Mucosa of rectum (tissue), 2 donors: ENCODE measurements around the gene DNM2.
"Not testable (repeated sequence)": the region's sequence is repeated elsewhere in the genome, so short reads cannot be mapped to it uniquely, and the experiment has no call there.

Experiments
- H3K27ac ChIP-seq, 2 donors: one replicate each; pipeline ENCODE4 v1.7.0; 2013; ENCODE audit warnings: inconsistent platforms in 2 of 2, low read depth in 2 of 2, low read length in 2 of 2
- H3K27me3 ChIP-seq, 2 donors: one replicate each; pipeline ENCODE4 v1.7.0; 2013; ENCODE audit warnings: low read length in 2 of 2; ENCODE audit not compliant: control insufficient read depth in 2 of 2, insufficient read depth in 2 of 2
- H3K36me3 ChIP-seq, 2 donors: one replicate each; pipeline ENCODE4 v1.7.0; 2013; ENCODE audit warnings: low read length in 2 of 2; ENCODE audit not compliant: control insufficient read depth in 2 of 2, insufficient read depth in 2 of 2
- H3K4me1 ChIP-seq, 2 donors: one replicate each; pipeline ENCODE4 v1.7.0; 2013; ENCODE audit warnings: low read length in 2 of 2, mild to moderate bottlenecking in 1 of 2; ENCODE audit not compliant: control insufficient read depth in 2 of 2, insufficient read depth in 2 of 2
- H3K4me3 ChIP-seq, 2 donors: one replicate each; pipeline ENCODE4 v1.7.0; 2013; ENCODE audit warnings: low read length in 2 of 2
- H3K9ac ChIP-seq, 2 donors: one replicate each; pipeline ENCODE4 v1.7.0; 2013; ENCODE audit warnings: low read length in 2 of 2, low read depth in 1 of 2, mild to moderate bottlenecking in 1 of 2
- H3K9me3 ChIP-seq, 2 donors: one replicate each; pipeline ENCODE4 v1.7.0; 2013; ENCODE audit warnings: low read length in 2 of 2; ENCODE audit not compliant: control insufficient read depth in 2 of 2
- donor health status: healthy.
- donor health status: Normal muscosa, but diverticular disease.

The DNM2 gene

GRCh38 chr19:10831987-10832938 is 114.4 kb downstream of the DNM2 start:
- H3K4me3 ChIP-seq = no peak overlapping the region
- no peak overlapping the region for H3K27ac ChIP-seq
- H3K27me3 ChIP-seq = no peaks in the 10 kb centered on the region
- no peak overlapping the region for H3K9ac ChIP-seq
- H3K4me1 ChIP-seq = peaks cover 5 to 9% of the 10 kb centered on the region in 2 donors
- H3K36me3 ChIP-seq = peaks cover 36 to 43% of the 10 kb centered on the region in 2 donors
- H3K9me3 ChIP-seq = peaks cover 0 to 3% of the 10 kb centered on the region in 2 donors

- peaks cover 36 to 43% of the 10 kb centered on the region in 2 donors for H3K36me3 ChIP-seq
- peaks cover 0 to 3% of the 10 kb centered on the region in 2 donors for H3K9me3 ChIP-seq
- H3K9ac ChIP-seq = no peak overlapping the region
- H3K4me3 ChIP-seq = no peak overlapping the region
- H3K27ac ChIP-seq = no peak overlapping the region
- peaks cover 5 to 9% of the 10 kb centered on the region in 2 donors for H3K4me1 ChIP-seq
- no peaks in the 10 kb centered on the region for H3K27me3 ChIP-seq
Measured at GRCh38 chr19:10832939-10833296, 115.0 kb downstream of the DNM2 start.

- Histone ChIP-seq H3K27ac (peak overlapping the region; percentile 96 to 99), H3K9me3 (peaks cover 0 to 3% of the 10 kb centered on the region in 2 donors), H3K9ac (peak overlapping the region in 1 of 2 donors; percentile 32), H3K4me1 (peaks cover 5 to 9% of the 10 kb centered on the region in 2 donors), H3K4me3 (peak overlapping the region; percentile 55 to 73), H3K36me3 (peaks cover 24 to 29% of the 10 kb centered on the region in 2 donors), H3K27me3 (no peaks in the 10 kb centered on the region)
Measured at GRCh38 chr19:10835089-10835753, 117.3 kb downstream of the DNM2 start.

GRCh38 chr19:10835754-10836478 is 118.0 kb downstream of the DNM2 start, which contains the start of gene TMED1:
Gene TMED1, minus strand, starts transcription at chr19:10836212. Its CDS starts 21 bp downstream, at chr19:10836191.
- Histone ChIP-seq H3K4me3 (peak within 1 kb of the TSS; percentile 69 to 75), H3K27ac (peak within 1 kb of the TSS; percentile 96 to 99), H3K27me3 (no peaks in the 10 kb centered on the region), H3K4me1 (peaks cover 5 to 9% of the 10 kb centered on the region in 2 donors), H3K36me3 (peaks cover 18 to 24% of the 10 kb centered on the region in 2 donors), H3K9me3 (peaks cover 0 to 3% of the 10 kb centered on the region in 2 donors), H3K9ac (peak within 1 kb of the TSS; percentile 85)

- peak overlapping the region; percentile 69 to 75 for H3K4me3 ChIP-seq
- H3K36me3 ChIP-seq = peaks cover 13 to 20% of the 10 kb centered on the region in 2 donors
- peak overlapping the region; percentile 96 to 99 for H3K27ac ChIP-seq
- peak overlapping the region; percentile 85 for H3K9ac ChIP-seq
- peaks cover 5 to 9% of the 10 kb centered on the region in 2 donors for H3K4me1 ChIP-seq
- peaks cover 0 to 3% of the 10 kb centered on the region in 2 donors for H3K9me3 ChIP-seq
- no peaks in the 10 kb centered on the region for H3K27me3 ChIP-seq
Measured at GRCh38 chr19:10836479-10837330, 118.8 kb downstream of the DNM2 start.

GRCh38 chr19:10837649-10838048 is 119.8 kb downstream of the DNM2 start:
- not testable (repeated sequence) for H3K9ac ChIP-seq, H3K9me3 ChIP-seq, H3K27ac ChIP-seq, H3K4me1 ChIP-seq, H3K27me3 ChIP-seq, H3K4me3 ChIP-seq
- peaks cover 10 to 11% of the 10 kb centered on the region in 2 donors for H3K36me3 ChIP-seq

GRCh38 chr19:10838377-10838776 is 120.5 kb downstream of the DNM2 start:
- Histone ChIP-seq H3K4me3 (no peak overlapping the region), H3K4me1 (peaks cover 5 to 9% of the 10 kb centered on the region in 2 donors), H3K9me3 (peaks cover 0 to 3% of the 10 kb centered on the region in 2 donors), H3K27ac (no peak overlapping the region), H3K36me3 (peaks cover 4% of the 10 kb centered on the region in 2 donors), H3K27me3 (no peaks in the 10 kb centered on the region), H3K9ac (no peak overlapping the region)

- Histone ChIP-seq H3K4me3 (no peak overlapping the region), H3K9me3 (peaks cover 0 to 3% of the 10 kb centered on the region in 2 donors), H3K27me3 (no peaks in the 10 kb centered on the region), H3K4me1 (peaks cover 5 to 9% of the 10 kb centered on the region in 2 donors), H3K36me3 (no peaks in the 10 kb centered on the region), H3K27ac (no peak overlapping the region), H3K9ac (no peak overlapping the region)
Measured at GRCh38 chr19:10839114-10840050, 121.5 kb downstream of the DNM2 start.
